ENCODE measurements around the gene DBET.
A peak's percentile ranks its signal among the peaks of the same experiment; 100 is the strongest.
"Not testable (repeated sequence)": the region's sequence is repeated elsewhere in the genome, so short reads cannot be mapped to it uniquely, and the experiment has no call there.

Gene DBET

GRCh38 chr4:190064342-190064741 lies at the start of gene DBET:
Gene DBET (plus strand): TSS chr4:190064502.
- not testable (repeated sequence) for H3K9me3 Mint-ChIP-seq; H3K4me1 Mint-ChIP-seq (ENCODE audit: low read depth); H3K27ac Mint-ChIP-seq; H3K36me3 Mint-ChIP-seq (ENCODE audit: low read depth); H3K27me3 Mint-ChIP-seq (ENCODE audit: low read depth); H3K4me3 Mint-ChIP-seq; DNase-seq (ENCODE audit: low spot score)

- Mint-ChIP-seq H3K27me3 (ENCODE audit: low read depth) (peaks cover 72% of the 10 kb centered on the region), H3K4me3 (no peak overlapping the region), H3K4me1 (ENCODE audit: low read depth) (peaks cover 9% of the 10 kb centered on the region)
Measured at GRCh38 chr4:190014771-190015537, 49.3 kb upstream of the DBET start.

DNA sequence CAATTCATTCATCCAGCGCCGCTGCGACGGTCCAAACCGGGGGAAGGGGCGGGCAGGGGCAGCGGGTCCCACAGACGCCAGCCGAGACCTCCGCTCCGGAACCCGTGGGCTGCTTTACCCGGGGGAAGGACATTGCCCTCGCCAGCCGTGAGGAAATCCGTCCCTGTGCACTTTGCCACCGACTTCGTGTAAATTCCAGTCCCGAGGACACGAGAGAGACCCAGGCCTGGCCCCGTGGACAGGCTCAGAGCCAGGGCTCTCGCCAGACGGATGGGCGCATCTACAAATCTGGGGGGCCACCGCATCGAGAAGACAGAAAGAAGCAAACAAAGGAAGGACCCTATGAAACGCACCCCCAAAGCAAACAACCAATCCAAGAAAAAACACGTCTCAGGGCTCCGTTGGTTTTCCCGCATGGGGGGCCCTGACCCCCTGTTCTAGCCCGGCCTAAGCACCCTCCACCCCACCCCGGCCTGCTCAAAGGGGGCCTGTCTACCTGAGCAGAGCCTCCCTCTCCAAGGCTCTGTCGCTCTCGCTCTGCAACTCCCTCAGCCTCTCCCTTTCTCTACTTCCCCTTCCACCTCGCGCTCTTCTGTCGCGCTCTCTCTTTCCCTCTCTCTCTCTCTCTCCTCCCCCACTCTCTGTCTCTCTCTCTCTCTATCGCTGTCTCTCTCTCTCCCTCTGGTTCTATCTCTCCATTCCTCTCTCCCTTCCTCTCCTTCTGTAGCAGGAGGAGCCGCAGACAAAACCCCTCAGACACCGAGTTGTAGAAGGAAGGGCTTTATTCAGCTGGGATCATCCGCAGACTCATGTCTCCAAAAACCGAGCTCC lies 48.5 kb upstream of the DBET start:
- H3K4me1 Mint-ChIP-seq (ENCODE audit: low read depth) = peaks cover 11% of the 10 kb centered on the region
- peaks cover 6% of the 10 kb centered on the region for H3K36me3 Mint-ChIP-seq (ENCODE audit: low read depth)
- DNase-seq (ENCODE audit: low spot score) = no peak
- H3K27me3 Mint-ChIP-seq (ENCODE audit: low read depth) = peaks cover 80% of the 10 kb centered on the region
- H3K27ac Mint-ChIP-seq = peak overlapping the region; percentile 17
- H3K9me3 Mint-ChIP-seq = no peaks in the 10 kb centered on the region
- H3K4me3 Mint-ChIP-seq = peak overlapping the region; percentile 43

More at GRCh38 chr4:190014771-190015537, 49.3 kb upstream of the DBET start:
- no peak overlapping the region for H3K27ac Mint-ChIP-seq
- DNase-seq (ENCODE audit: low spot score) = no peak
- peaks cover 6% of the 10 kb centered on the region for H3K36me3 Mint-ChIP-seq (ENCODE audit: low read depth)
- no peaks in the 10 kb centered on the region for H3K9me3 Mint-ChIP-seq

DNA sequence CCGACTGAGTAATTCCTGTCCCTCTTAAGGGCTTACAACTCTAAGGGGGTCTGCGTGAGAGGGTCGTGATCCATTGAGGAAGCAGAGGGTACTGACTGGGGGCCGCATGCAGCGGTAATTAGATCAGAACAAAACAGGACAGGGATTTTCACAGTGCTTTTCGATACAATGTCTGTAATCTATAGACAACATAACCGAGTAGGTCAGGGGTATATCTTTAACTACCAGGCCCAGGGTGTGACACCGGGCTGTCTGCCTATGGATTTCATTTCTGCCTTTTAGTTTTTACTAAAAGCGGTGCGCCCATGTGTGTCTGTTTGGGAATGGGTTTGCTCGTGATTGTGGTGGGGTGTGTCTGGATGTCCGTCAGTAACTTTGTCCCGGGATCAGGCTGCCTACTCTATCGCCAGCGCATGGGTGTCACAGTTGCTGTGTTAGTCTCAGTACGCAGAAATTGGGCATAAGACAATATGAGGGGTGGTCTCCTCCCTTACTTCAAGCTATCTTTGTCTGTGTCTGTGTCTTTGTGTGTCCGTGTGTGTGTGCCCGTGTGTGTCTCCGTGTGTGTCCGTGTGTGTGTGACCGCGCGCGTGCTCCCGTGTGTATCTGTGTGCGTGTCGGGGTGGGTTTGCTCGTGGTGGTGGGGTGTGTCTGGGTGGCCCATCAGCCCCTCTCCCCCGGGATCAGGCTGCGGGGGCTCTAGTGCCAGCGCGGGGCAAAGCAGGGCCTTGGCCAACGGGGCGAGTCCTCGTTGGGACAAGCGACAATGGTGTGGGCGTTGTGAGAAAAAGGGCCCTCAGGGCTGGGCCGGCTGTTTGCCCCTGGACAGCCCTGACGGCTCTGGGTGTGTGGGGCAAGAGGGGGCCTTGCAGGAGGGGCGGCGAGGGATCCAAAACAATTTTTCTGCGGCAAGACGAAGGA lies 47.7 kb upstream of the DBET start:
- Mint-ChIP-seq H3K27ac (peak overlapping the region; percentile 17), H3K4me3 (peak overlapping the region; percentile 43), H3K27me3 (ENCODE audit: low read depth) (peaks cover 83% of the 10 kb centered on the region), H3K36me3 (ENCODE audit: low read depth) (peaks cover 6% of the 10 kb centered on the region), H3K9me3 (no peaks in the 10 kb centered on the region), H3K4me1 (ENCODE audit: low read depth) (peaks cover 12% of the 10 kb centered on the region)
- DNase-seq (ENCODE audit: low spot score) = no peak

DNA sequence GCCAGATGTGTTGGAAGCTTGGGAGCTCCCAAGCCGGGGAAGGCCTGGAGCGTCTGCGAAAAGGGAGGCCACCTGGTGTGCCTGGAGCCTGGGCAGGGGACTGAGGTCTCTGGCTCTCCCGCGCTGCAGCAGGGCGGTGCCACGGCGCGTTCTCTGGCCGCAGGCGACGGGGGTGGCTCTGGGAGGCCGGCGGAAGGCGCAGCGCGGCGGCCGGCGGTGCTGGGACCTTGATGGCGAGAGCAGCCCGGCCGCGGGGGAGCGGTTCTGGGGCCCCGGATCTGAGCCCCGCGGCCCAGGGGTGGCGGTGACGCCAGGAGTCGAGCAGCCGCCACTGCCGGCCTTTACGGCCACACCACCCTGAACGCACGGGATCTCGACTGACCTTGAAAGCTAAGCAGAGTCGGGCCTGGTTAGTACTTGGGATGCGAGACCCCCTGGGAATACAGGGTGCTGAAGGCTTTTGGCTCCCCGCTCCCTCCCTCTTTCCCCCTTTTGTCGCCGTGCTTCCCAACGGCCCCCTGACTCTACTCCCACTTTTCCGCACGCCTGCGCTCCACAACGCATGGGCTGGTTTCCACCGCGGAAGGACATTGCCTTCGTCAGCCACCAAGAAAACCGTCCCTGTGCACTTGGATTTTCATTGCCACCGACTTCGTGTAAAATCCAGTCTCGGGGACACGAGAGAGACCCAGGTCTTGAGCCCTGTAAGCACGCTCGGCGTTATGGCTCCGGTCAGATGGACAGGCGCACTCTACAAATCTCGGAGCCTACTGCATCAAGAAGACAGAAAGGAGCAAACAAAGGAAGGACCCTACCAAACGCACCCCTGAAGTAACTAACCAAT lies 46.7 kb upstream of the DBET start:
- no peak for DNase-seq (ENCODE audit: low spot score)
- H3K27me3 Mint-ChIP-seq (ENCODE audit: low read depth) = peaks cover 76% of the 10 kb centered on the region
- peaks cover 6% of the 10 kb centered on the region for H3K36me3 Mint-ChIP-seq (ENCODE audit: low read depth)
- H3K27ac Mint-ChIP-seq = peak overlapping the region; percentile 8
- H3K9me3 Mint-ChIP-seq = no peaks in the 10 kb centered on the region
- peaks cover 12% of the 10 kb centered on the region for H3K4me1 Mint-ChIP-seq (ENCODE audit: low read depth)
- no peak overlapping the region for H3K4me3 Mint-ChIP-seq

- no peaks in the 10 kb centered on the region for H3K9me3 Mint-ChIP-seq
- DNase-seq (ENCODE audit: low spot score) = no peak
- H3K27me3 Mint-ChIP-seq (ENCODE audit: low read depth) = peaks cover 73% of the 10 kb centered on the region
- H3K4me3 Mint-ChIP-seq = peak overlapping the region; percentile 32
- H3K36me3 Mint-ChIP-seq (ENCODE audit: low read depth) = peaks cover 6% of the 10 kb centered on the region
- peaks cover 15% of the 10 kb centered on the region for H3K4me1 Mint-ChIP-seq (ENCODE audit: low read depth)
- peak overlapping the region; percentile 59 for H3K27ac Mint-ChIP-seq
Measured at GRCh38 chr4:190018201-190018920, 45.9 kb upstream of the DBET start.

DNA sequence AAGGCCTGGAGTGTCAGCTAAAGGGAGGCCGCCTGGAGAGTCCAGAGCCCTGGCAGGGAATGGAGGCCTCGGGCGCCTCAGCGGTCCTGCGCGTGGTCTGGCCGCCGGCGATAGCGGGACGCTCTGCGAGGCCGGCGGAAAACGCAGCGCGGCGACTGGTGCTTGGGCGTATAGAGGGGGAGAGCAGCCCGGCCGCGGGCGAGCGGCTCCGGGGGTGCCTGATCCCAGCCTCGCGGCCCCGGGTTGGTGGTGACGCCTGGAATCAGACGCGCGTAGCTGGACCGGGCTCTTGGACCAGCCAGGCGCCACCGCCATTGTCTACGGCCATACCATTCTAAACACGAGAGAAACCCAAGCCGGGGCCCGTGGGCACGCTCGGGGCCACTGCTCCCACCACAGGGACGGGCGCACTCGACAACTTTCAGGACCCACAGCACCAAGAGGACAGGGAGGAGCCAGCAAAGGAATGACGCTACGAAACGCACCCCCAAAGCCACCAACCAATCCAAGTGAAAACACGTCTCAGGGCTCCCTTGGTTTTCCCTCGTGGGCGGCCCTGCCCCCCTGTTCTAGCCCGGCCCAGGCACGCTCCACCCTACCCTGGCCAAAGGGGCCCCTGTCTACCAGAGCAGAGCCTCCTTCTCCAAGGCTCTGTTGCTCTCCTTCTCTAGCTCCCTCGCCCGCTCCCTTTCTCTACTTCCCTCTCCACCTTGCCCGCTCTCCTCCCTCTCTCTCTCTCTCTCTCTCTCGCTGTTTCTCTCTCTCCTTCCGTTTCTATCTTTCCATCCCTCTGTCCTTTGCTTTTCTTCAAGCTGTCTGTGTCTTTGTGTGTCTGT lies 45.1 kb upstream of the DBET start:
- H3K27me3 Mint-ChIP-seq (ENCODE audit: low read depth) = peaks cover 69% of the 10 kb centered on the region

DNA sequence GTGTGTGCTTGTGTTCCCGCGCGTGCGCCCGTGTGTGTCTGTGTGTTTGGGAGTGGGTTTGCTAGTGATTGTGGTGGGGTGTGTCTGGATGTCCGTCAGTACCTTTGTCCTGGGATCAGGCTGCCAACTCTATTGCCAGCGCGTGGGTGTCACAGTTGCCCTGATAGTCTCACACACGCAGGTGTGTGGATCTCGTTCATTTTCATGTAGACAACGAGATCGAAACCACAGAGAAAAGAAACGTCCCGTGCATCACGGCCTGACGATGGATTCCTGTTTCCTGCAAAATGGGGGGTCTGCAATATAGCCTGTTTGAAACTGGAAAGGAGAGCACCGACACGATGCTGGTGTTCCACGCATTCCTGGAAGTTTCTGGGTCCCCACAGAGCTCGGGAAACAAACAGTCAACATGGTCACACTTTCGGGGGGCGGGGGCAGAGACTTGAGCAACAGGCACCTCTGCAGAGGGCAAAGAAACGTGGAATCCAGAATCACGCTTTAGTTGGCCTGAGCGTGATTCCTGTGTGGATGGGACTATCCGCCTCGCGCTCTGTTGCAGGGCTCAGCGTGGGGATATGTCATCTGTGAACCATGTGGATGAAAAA lies 44.3 kb upstream of the DBET start:
- H3K4me3 Mint-ChIP-seq = peak overlapping the region; percentile 3
- H3K27ac Mint-ChIP-seq; H3K36me3 Mint-ChIP-seq (ENCODE audit: low read depth); DNase-seq (ENCODE audit: low spot score); H3K9me3 Mint-ChIP-seq: not testable (repeated sequence)
- H3K4me1 Mint-ChIP-seq (ENCODE audit: low read depth) = peaks cover 16% of the 10 kb centered on the region
- peaks cover 65% of the 10 kb centered on the region for H3K27me3 Mint-ChIP-seq (ENCODE audit: low read depth)

More for the DNA sequence above, 45.1 kb upstream of the DBET start:
- Mint-ChIP-seq H3K4me3 (peak overlapping the region; percentile 3), H3K9me3 (no peaks in the 10 kb centered on the region), H3K27ac (no peak overlapping the region), H3K36me3 (ENCODE audit: low read depth) (peaks cover 6% of the 10 kb centered on the region), H3K4me1 (ENCODE audit: low read depth) (peaks cover 16% of the 10 kb centered on the region)
- no peak for DNase-seq (ENCODE audit: low spot score)

GRCh38 chr4:190020790-190021717 lies 43.2 kb upstream of the DBET start:
- Mint-ChIP-seq H3K9me3 (no peaks in the 10 kb centered on the region), H3K4me3 (peak overlapping the region; percentile 61), H3K27me3 (ENCODE audit: low read depth) (peaks cover 55% of the 10 kb centered on the region), H3K36me3 (ENCODE audit: low read depth) (peaks cover 5% of the 10 kb centered on the region), H3K4me1 (ENCODE audit: low read depth) (peaks cover 15% of the 10 kb centered on the region), H3K27ac (peak overlapping the region; percentile 55)
- DNase-seq (ENCODE audit: low spot score) = no peak

DNA sequence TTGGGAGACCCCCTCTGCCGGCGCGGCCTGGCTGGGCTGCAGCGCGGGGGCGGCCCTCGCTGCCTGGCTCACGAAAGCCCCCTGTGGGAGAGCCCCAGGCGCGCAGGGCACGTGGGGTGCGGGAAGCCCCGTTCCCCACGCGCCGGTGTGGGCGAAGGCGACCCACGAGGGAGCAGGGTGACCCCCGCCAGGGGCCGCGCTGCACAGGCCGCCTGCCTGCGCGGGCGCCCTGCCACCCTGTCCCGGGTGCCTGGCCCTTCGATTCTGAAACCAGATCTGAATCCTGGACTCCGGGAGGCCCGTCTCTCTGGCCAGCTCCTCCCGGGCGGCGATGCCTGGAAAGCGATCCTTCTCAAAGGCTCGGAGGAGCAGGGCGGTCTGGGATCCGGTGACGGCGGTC lies 42.3 kb upstream of the DBET start:
- peaks cover 46% of the 10 kb centered on the region for H3K27me3 Mint-ChIP-seq (ENCODE audit: low read depth)
- not testable (repeated sequence) for H3K4me3 Mint-ChIP-seq; DNase-seq (ENCODE audit: low spot score); H3K9me3 Mint-ChIP-seq; H3K36me3 Mint-ChIP-seq (ENCODE audit: low read depth); H3K27ac Mint-ChIP-seq
- peaks cover 12% of the 10 kb centered on the region for H3K4me1 Mint-ChIP-seq (ENCODE audit: low read depth)

Data from T-helper 2 cell treated with Interferon-gamma antibody and Interleukin-4, amounts not matched to agents 5 μg/mL and 100 μg/mL, for 36 hours (primary cell).